Measurements from ENCODE around the gene SKAP1.

SKAP1 gene

DNA sequence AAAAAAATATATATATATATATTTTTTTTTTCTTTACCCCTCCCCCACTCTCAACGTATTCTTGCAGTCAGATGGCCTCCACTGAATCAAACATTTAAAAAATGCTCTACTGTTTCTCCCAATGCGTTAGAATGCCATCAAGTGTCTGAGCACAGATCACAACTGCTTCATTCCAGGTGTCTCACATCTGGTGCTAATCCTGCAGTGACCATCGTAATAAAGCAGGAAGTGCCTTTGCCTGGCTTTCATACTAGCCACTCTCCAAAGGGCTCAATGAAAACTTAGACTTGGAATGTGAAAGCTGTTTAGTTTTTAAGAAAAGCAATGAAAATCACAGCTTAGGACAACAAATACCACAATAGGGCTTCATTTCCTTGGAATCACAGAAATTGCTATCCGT is 37.2 kb downstream of the SKAP1 start:
- Histone ChIP-seq H2AFZ (ENCODE audit: low read depth, low read length) (no peak overlapping the region), H3K9me3 (ENCODE audit: insufficient read depth, low read length) (no peaks in the 10 kb centered on the region), H3K9ac (ENCODE audit: low read length) (no peak overlapping the region), H3K27ac (ENCODE audit: low read length) (no peak overlapping the region), H3K27me3 (ENCODE audit: low read depth, low read length) (no peaks in the 10 kb centered on the region), H4K20me1 (ENCODE audit: insufficient read depth, low read length) (no peaks in the 10 kb centered on the region), H3K4me2 (ENCODE audit: low read length) (no peak overlapping the region), H3K36me3 (replicated peaks; ENCODE audit: low read depth, low read length) (no peaks in the 10 kb centered on the region), H3K79me2 (ENCODE audit: low read length) (no peaks in the 10 kb centered on the region), H3K4me1 (ENCODE audit: low read length) (peaks cover 13% of the 10 kb centered on the region), H3K4me3 (ENCODE audit: low read length) (no peak overlapping the region)
- TF ChIP-seq, protein P1, sequence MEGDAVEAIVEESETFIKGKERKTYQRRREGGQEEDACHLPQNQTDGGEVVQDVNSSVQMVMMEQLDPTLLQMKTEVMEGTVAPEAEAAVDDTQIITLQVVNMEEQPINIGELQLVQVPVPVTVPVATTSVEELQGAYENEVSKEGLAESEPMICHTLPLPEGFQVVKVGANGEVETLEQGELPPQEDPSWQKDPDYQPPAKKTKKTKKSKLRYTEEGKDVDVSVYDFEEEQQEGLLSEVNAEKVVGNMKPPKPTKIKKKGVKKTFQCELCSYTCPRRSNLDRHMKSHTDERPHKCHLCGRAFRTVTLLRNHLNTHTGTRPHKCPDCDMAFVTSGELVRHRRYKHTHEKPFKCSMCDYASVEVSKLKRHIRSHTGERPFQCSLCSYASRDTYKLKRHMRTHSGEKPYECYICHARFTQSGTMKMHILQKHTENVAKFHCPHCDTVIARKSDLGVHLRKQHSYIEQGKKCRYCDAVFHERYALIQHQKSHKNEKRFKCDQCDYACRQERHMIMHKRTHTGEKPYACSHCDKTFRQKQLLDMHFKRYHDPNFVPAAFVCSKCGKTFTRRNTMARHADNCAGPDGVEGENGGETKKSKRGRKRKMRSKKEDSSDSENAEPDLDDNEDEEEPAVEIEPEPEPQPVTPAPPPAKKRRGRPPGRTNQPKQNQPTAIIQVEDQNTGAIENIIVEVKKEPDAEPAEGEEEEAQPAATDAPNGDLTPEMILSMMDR (IDR thresholded peaks at IDR 0.05; ENCODE audit: low read depth, low read length) = no peak
- TF ChIP-seq EZH2phosphoT487 (IDR thresholded peaks at IDR 0.05; ENCODE audit: low read depth) = no peak

DNA sequence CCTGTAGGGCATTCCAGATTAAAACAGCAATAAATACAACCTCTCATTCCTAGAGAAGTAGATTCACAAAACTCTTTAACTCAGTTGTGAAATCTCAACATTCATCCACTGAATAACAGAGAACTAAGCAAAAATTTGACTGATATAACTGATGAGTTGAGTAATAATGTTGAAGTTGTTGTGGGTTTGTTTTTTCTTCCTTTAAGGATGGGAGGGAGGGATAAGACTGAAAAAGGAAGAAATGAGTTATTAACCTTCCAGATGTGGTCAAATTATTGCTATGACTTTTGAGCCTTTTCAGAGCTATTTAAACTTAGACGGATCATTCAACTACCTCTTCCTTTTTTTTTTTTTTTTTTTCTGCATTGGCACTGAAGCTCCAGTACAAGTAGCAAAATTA is 38.6 kb downstream of the SKAP1 start:
- Histone ChIP-seq H3K27me3 (ENCODE audit: low read depth, low read length) (no peaks in the 10 kb centered on the region), H3K36me3 (replicated peaks; ENCODE audit: low read depth, low read length) (no peaks in the 10 kb centered on the region), H3K79me2 (ENCODE audit: low read length) (no peaks in the 10 kb centered on the region), H3K4me2 (ENCODE audit: low read length) (peak overlapping the region; percentile 33), H3K4me3 (ENCODE audit: low read length) (no peak overlapping the region), H3K27ac (ENCODE audit: low read length) (no peak overlapping the region), H2AFZ (ENCODE audit: low read depth, low read length) (no peak overlapping the region), H3K9ac (ENCODE audit: low read length) (no peak overlapping the region), H3K9me3 (ENCODE audit: insufficient read depth, low read length) (no peaks in the 10 kb centered on the region), H3K4me1 (ENCODE audit: low read length) (peaks cover 13% of the 10 kb centered on the region), H4K20me1 (ENCODE audit: insufficient read depth, low read length) (no peaks in the 10 kb centered on the region)
- TF ChIP-seq, protein P1 (IDR thresholded peaks at IDR 0.05; ENCODE audit: low read depth, low read length) = no peak
- no peak for TF ChIP-seq EZH2phosphoT487 (IDR thresholded peaks at IDR 0.05; ENCODE audit: low read depth)

DNA sequence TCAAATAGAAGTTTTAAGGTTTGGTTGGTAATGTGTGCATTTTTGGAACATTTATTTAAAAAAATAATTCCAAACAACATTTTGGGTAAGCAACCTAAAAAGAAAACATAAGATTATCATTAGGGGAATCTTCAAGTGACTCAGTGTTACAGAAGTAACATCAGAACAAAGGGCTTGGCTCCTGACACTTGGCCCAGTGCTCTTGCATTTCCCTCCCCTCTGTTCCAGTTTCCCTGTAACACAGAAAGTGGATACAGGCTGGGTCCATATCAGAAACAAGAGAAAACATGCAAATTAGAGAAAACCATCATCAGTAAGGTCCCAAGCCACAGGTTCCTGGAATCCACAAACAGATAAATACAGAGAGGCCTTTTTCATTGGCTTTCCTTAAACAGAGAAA is 40.1 kb downstream of the SKAP1 start:
- Histone ChIP-seq H3K4me3 (ENCODE audit: low read length) (no peak overlapping the region), H2AFZ (ENCODE audit: low read depth, low read length) (no peak overlapping the region), H3K27me3 (ENCODE audit: low read depth, low read length) (no peaks in the 10 kb centered on the region), H3K4me1 (ENCODE audit: low read length) (peaks cover 13% of the 10 kb centered on the region), H3K9ac (ENCODE audit: low read length) (no peak overlapping the region), H4K20me1 (ENCODE audit: insufficient read depth, low read length) (no peaks in the 10 kb centered on the region), H3K79me2 (ENCODE audit: low read length) (no peaks in the 10 kb centered on the region), H3K36me3 (replicated peaks; ENCODE audit: low read depth, low read length) (no peaks in the 10 kb centered on the region), H3K4me2 (ENCODE audit: low read length) (no peak overlapping the region), H3K27ac (ENCODE audit: low read length) (no peak overlapping the region), H3K9me3 (ENCODE audit: insufficient read depth, low read length) (no peaks in the 10 kb centered on the region)
- TF ChIP-seq, protein P1 (IDR thresholded peaks at IDR 0.05; ENCODE audit: low read depth, low read length) = no peak
- TF ChIP-seq EZH2phosphoT487 (IDR thresholded peaks at IDR 0.05; ENCODE audit: low read depth) = no peak

DNA sequence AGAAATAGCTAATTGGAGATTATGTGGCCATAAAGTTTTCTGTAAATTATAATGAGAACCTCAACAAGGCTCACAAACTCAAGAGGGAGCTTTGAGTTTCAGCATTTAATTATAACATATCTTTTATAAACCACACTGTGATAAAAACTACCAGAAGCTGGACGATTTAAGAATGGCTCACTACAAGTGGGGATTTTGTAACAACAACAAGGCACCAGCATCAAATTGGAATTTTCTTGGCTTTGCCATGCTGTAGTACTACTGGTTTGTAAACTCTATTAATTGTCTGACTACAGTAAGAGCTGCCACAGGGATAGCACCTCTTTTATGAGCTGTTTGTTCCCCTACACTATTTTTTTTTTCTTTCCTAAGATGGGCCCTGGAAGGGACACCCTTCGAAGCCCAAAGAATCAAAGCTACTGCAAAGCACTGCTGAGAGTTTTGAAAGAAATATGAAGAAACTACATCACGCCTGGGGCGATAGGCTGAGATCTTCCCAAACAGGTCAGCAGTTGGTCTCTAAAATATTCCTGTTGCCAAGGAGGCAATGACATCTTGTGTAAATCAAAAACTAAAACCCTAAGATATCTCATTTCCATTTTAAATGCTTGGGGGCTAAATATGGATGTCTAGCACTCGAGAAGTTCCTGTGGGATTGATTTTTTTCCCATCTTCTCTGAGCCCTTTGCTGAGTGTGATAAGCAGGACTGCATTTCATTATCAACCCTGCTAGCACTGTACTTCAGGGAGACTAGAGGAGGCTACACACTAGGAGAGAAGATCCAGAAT is 40.9 kb downstream of the SKAP1 start:
- Histone ChIP-seq H3K4me1 (ENCODE audit: low read length) (peaks cover 13% of the 10 kb centered on the region), H3K27me3 (ENCODE audit: low read depth, low read length) (no peaks in the 10 kb centered on the region)

More for the DNA sequence above, 40.9 kb downstream of the SKAP1 start:
- Histone ChIP-seq H3K9ac (ENCODE audit: low read length) (no peak overlapping the region), H3K4me3 (ENCODE audit: low read length) (no peak overlapping the region), H3K36me3 (replicated peaks; ENCODE audit: low read depth, low read length) (no peaks in the 10 kb centered on the region), H3K79me2 (ENCODE audit: low read length) (no peaks in the 10 kb centered on the region), H3K9me3 (ENCODE audit: insufficient read depth, low read length) (no peaks in the 10 kb centered on the region), H4K20me1 (ENCODE audit: insufficient read depth, low read length) (no peaks in the 10 kb centered on the region), H3K4me2 (ENCODE audit: low read length) (no peak overlapping the region), H2AFZ (ENCODE audit: low read depth, low read length) (no peak overlapping the region), H3K27ac (ENCODE audit: low read length) (no peak overlapping the region)
- TF ChIP-seq, protein P1 (IDR thresholded peaks at IDR 0.05; ENCODE audit: low read depth, low read length) = no peak
- no peak for TF ChIP-seq EZH2phosphoT487 (IDR thresholded peaks at IDR 0.05; ENCODE audit: low read depth)
